WTC11 (cell line): Measurements from ENCODE around the gene NOTCH4.

ENCODE experiments used
- CREB1 ChIP-seq: sonication (generic); formaldehyde crosslinking; IDR thresholded peaks from 2 replicates; pipeline ENCODE4 v1.8.0; 2023; ENCODE audit warnings: mild to moderate bottlenecking, missing genetic modification reagents
- ESRRA ChIP-seq: sonication (generic); formaldehyde crosslinking; IDR thresholded peaks from 2 replicates; pipeline ENCODE4 v1.8.1; 2022; ENCODE audit warnings: mild to moderate bottlenecking, missing genetic modification reagents, borderline replicate concordance
- GRHL2 ChIP-seq: fragments of 250-450 bp; sonication (Bioruptor Pico); IDR thresholded peaks from 2 replicates; pipeline ENCODE4 v1.8.0; 2022; ENCODE audit warnings: mild to moderate bottlenecking, moderate library complexity; ENCODE audit not compliant: insufficient replicate concordance, severe bottlenecking
- HMGXB4 ChIP-seq: sonication (generic); formaldehyde crosslinking; IDR thresholded peaks from 2 replicates; pipeline ENCODE4 v1.8.1; 2023; ENCODE audit warnings: mild to moderate bottlenecking, moderate library complexity, missing genetic modification reagents
- NFYB ChIP-seq: sonication (generic); formaldehyde crosslinking; conservative IDR thresholded peaks from 2 replicates; pipeline ENCODE4 v1.8.0; 2022; ENCODE audit warnings: low read depth, missing genetic modification reagents
- RELA ChIP-seq: sonication (generic); formaldehyde crosslinking; IDR thresholded peaks from 2 replicates; pipeline ENCODE4 v1.8.1; 2022; ENCODE audit warnings: missing genetic modification reagents, mild to moderate bottlenecking, borderline replicate concordance
- SP1 ChIP-seq: sonication (generic); formaldehyde crosslinking; conservative IDR thresholded peaks from 2 replicates; pipeline ENCODE4 v1.8.1; 2022; ENCODE audit warnings: missing genetic modification reagents
- ZNF138 ChIP-seq: sonication (generic); formaldehyde crosslinking; conservative IDR thresholded peaks from 2 replicates; pipeline ENCODE4 v1.8.1; 2022; ENCODE audit warnings: mild to moderate bottlenecking, moderate library complexity, missing genetic modification reagents
- TF ChIP-seq, protein P1 (sequence below): fragments of 200-600 bp; IDR thresholded peaks from 2 replicates; pipeline ENCODE4 v1.8.0; 2022; ENCODE audit warnings: antibody characterized with exemption
- TF ChIP-seq, protein P2 (sequence below): fragments of 250-450 bp; sonication (Bioruptor Pico); IDR thresholded peaks from 2 replicates; pipeline ENCODE4 v2.1.2; 2022; ENCODE audit warnings: mild to moderate bottlenecking, moderate library complexity

GRCh38 chr6:32146287-32146686, 77.6 kb downstream of the NOTCH4 start:
- TF ChIP-seq ESRRA (CRISPR knock-in tag) (no peak), RELA (CRISPR knock-in tag) (no peak), ZNF138 (CRISPR knock-in tag) (no peak), CREB1 (CRISPR knock-in tag) (no peak), HMGXB4 (no peak), NFYB (CRISPR knock-in tag) (no peak), SP1 (CRISPR knock-in tag) (no peak), GRHL2 (CRISPR knock-in tag) (no peak)
- TF ChIP-seq, protein P1, sequence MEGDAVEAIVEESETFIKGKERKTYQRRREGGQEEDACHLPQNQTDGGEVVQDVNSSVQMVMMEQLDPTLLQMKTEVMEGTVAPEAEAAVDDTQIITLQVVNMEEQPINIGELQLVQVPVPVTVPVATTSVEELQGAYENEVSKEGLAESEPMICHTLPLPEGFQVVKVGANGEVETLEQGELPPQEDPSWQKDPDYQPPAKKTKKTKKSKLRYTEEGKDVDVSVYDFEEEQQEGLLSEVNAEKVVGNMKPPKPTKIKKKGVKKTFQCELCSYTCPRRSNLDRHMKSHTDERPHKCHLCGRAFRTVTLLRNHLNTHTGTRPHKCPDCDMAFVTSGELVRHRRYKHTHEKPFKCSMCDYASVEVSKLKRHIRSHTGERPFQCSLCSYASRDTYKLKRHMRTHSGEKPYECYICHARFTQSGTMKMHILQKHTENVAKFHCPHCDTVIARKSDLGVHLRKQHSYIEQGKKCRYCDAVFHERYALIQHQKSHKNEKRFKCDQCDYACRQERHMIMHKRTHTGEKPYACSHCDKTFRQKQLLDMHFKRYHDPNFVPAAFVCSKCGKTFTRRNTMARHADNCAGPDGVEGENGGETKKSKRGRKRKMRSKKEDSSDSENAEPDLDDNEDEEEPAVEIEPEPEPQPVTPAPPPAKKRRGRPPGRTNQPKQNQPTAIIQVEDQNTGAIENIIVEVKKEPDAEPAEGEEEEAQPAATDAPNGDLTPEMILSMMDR = no peak
- TF ChIP-seq, protein P2, sequence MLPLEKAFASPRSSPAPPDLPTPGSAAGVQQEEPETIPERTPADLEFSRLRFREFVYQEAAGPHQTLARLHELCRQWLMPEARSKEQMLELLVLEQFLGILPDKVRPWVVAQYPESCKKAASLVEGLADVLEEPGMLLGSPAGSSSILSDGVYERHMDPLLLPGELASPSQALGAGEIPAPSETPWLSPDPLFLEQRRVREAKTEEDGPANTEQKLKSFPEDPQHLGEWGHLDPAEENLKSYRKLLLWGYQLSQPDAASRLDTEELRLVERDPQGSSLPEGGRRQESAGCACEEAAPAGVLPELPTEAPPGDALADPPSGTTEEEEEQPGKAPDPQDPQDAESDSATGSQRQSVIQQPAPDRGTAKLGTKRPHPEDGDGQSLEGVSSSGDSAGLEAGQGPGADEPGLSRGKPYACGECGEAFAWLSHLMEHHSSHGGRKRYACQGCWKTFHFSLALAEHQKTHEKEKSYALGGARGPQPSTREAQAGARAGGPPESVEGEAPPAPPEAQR (CRISPR knock-in tag) = no peak
